Kidney (tissue), 14 donors: Measurements from ENCODE around the gene MDM4. TPM values are rescaled to one million over a fixed set of nuclear protein-coding genes. Genes with fewer than 3 reads are reported as not detected.

Source experiments
- DNase-seq, 5 donors: peaks; one replicate each; pipeline ENCODE4 v3.0.0-alpha.2; 2013 to 2020
- FAIRE-seq: peaks from 2 replicates; lab custom pipeline; 2012; peaks lifted over from hg19 to GRCh38; lab: Jason Lieb, UNC
- H3K27ac ChIP-seq, 2 donors: one replicate each; pipeline ENCODE4 v1.7.0; 2013; ENCODE audit warnings: low read depth in 2 of 2, low read length in 2 of 2, inconsistent platforms in 1 of 2
- H3K27me3 ChIP-seq: one replicate; pipeline ENCODE4 v1.7.1; 2013; ENCODE audit warnings: low read length, inconsistent platforms; ENCODE audit not compliant: control insufficient read depth, insufficient read depth
- H3K36me3 ChIP-seq, 3 donors: one replicate each; pipeline versions ENCODE4 v1.7.0 to v1.7.1; 2013; ENCODE audit warnings: low read length in 3 of 3, control low read depth in 1 of 3, inconsistent platforms in 1 of 3; ENCODE audit not compliant: insufficient read depth in 3 of 3, control insufficient read depth in 2 of 3
- H3K4me1 ChIP-seq, 3 donors: one replicate each; pipeline versions ENCODE4 v1.7.0 to v1.7.1; 2013; ENCODE audit warnings: low read length in 3 of 3, inconsistent platforms in 1 of 3, low read depth in 1 of 3; ENCODE audit not compliant: control insufficient read depth in 2 of 3, insufficient read depth in 2 of 3
- H3K4me3 ChIP-seq, 3 donors: one replicate each; pipeline versions ENCODE4 v1.7.0 to v1.8.1; 2013; ENCODE audit warnings: low read length in 3 of 3, control low read depth in 1 of 3, inconsistent platforms in 1 of 3
- H3K9ac ChIP-seq, 3 donors: one replicate each; pipeline versions ENCODE4 v1.7.0 to v1.7.1; 2013; ENCODE audit warnings: low read length in 3 of 3, control low read depth in 1 of 3, inconsistent platforms in 1 of 3
- H3K9me3 ChIP-seq, 3 donors: one replicate each; pipeline versions ENCODE4 v1.7.0 to v1.7.1; 2013; ENCODE audit warnings: low read length in 3 of 3, control low read depth in 1 of 3, inconsistent platforms in 1 of 3; ENCODE audit not compliant: control insufficient read depth in 2 of 3, insufficient read depth in 1 of 3
- CTCF ChIP-seq: IDR thresholded peaks from 3 replicates; pipeline ENCODE4 v1.5.1; 2012; ENCODE audit warnings: mild to moderate bottlenecking, moderate library complexity, borderline replicate concordance; ENCODE audit not compliant: insufficient read depth; ENCODE audit errors: extremely low read depth
- intact Hi-C: fragments of 100-400 bp; cut with DNase I; formaldehyde crosslinking; loops from one replicate; pipeline ENCODE4 v1.11.1; 2022
- polyA plus RNA-seq: library from polyadenylated mRNA; stranded (reverse); fragments of 350-450 nt; fragmentation: Illumina TruSeq; extraction: RNeasy Lipid Tissue Mini Kit (QIAGEN cat#74804); gene quantifications from one replicate; pipeline ENCODE4 v1.2.3, GENCODE V29; 2014; ENCODE audit warnings: low read depth, low replicate concordance; ENCODE audit not compliant: insufficient read depth
- total RNA-seq: library from RNA; stranded (reverse); fragmentation: NEBNext Ultra II Directional; extraction: Animal tissue kit (Norgen Biotek cat#: 25700); gene quantifications from one replicate; pipeline ENCODE4 v1.2.1, GENCODE V29; 2021
- donor health status: control.
- donor health status: control.
- donor health status: control.
- donor health status: control.
- donor health status: control.
- donor health status: DM: yes; HTN: yes; CAD: no.
- donor health status: Normal renal cell carcinoma (clear cell type).

MDM4 gene
- total and polyA plus RNA-seq, 2 donors from 2014 or later, result 6.3 to 87.9 TPM

- Histone ChIP-seq H3K4me3 (no peak overlapping the region), H3K9ac (no peak overlapping the region), H3K36me3 (no peaks in the 10 kb centered on the region), H3K27me3 (no peaks in the 10 kb centered on the region), H3K9me3 (no peaks in the 10 kb centered on the region), H3K4me1 (no peaks in the 10 kb centered on the region), H3K27ac (no peak overlapping the region)
- DNase-seq (no peak), FAIRE-seq (no peak)
- intact Hi-C loops, result no loop called here
- TF ChIP-seq CTCF, result no peak
Observed at GRCh38 chr1:204589409-204590038, 73.3 kb downstream of the MDM4 start.

GRCh38 chr1:204591473-204592090, 75.4 kb downstream of the MDM4 start:
- no peaks in the 10 kb centered on the region for H3K4me1 ChIP-seq
- no peak for DNase-seq
- no peak for TF ChIP-seq CTCF
- H3K27ac ChIP-seq, result no peak overlapping the region
- no peak overlapping the region for H3K4me3 ChIP-seq
- FAIRE-seq, result no peak
- H3K9me3 ChIP-seq, result no peaks in the 10 kb centered on the region
- no peak overlapping the region for H3K9ac ChIP-seq
- no peaks in the 10 kb centered on the region for H3K27me3 ChIP-seq
- intact Hi-C loops, result no loop called here
- no peaks in the 10 kb centered on the region for H3K36me3 ChIP-seq

- Histone ChIP-seq H3K27ac (no peak overlapping the region), H3K36me3 (no peaks in the 10 kb centered on the region), H3K9me3 (no peaks in the 10 kb centered on the region), H3K4me3 (no peak overlapping the region), H3K9ac (no peak overlapping the region), H3K4me1 (no peaks in the 10 kb centered on the region), H3K27me3 (no peaks in the 10 kb centered on the region)
- TF ChIP-seq CTCF, result no peak
- FAIRE-seq (no peak), DNase-seq (no peak)
- intact Hi-C loops, result no loop called here
Observed at GRCh38 chr1:204592246-204592948, 76.2 kb downstream of the MDM4 start.
